ENCODE results near the gene BTBD19.
"Not testable (repeated sequence)": the region's sequence is repeated elsewhere in the genome, so short reads cannot be mapped to it uniquely, and the experiment has no call there.

BTBD19 gene

DNA sequence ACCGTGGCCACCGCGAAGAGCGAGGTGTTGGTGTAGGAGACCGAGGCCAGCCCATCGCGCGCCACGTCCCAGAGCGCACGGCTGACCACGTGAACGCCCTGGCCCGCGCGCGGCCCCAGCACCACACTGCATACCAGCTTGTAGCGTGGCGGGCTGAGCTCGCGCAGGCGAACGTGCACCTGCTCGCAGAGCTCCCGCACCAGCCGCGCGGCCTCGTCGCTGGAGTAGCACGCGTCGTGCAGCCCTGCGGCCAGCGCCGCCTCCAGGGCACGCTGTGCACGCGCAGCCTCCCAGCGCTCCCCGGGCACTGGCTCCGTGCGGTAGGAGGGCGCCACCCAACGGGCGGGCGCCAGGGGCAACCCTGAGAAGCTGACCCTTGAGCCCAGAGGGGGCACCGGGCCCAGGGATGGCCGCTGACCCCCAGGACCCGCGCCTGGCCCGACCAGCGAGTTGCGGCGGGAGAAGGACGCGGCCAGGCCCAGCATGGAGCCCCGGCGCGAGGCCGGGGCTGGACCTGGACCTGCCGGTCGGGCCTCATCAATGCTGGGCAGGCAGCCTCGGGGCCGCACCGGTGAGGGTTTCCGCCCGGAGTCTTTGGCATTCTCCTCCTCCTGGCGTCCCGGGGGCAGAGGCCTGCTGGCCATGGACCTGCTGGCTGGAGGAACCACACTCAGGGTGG is 2.2 kb upstream of the BTBD19 start:
- DNase-seq (ENCODE audit: low spot score), result no peak
- TF ChIP-seq, protein P1, sequence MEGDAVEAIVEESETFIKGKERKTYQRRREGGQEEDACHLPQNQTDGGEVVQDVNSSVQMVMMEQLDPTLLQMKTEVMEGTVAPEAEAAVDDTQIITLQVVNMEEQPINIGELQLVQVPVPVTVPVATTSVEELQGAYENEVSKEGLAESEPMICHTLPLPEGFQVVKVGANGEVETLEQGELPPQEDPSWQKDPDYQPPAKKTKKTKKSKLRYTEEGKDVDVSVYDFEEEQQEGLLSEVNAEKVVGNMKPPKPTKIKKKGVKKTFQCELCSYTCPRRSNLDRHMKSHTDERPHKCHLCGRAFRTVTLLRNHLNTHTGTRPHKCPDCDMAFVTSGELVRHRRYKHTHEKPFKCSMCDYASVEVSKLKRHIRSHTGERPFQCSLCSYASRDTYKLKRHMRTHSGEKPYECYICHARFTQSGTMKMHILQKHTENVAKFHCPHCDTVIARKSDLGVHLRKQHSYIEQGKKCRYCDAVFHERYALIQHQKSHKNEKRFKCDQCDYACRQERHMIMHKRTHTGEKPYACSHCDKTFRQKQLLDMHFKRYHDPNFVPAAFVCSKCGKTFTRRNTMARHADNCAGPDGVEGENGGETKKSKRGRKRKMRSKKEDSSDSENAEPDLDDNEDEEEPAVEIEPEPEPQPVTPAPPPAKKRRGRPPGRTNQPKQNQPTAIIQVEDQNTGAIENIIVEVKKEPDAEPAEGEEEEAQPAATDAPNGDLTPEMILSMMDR (IDR thresholded peaks at IDR 0.05; ENCODE audit: borderline replicate concordance, control extremely low read depth, extremely low read depth, insufficient read depth, missing control alignments), result no peak
- in situ Hi-C loops (cut with MboI; ENCODE audit: low sequenced_read_pairs, unreplicated experiment), result no loop called here

DNA sequence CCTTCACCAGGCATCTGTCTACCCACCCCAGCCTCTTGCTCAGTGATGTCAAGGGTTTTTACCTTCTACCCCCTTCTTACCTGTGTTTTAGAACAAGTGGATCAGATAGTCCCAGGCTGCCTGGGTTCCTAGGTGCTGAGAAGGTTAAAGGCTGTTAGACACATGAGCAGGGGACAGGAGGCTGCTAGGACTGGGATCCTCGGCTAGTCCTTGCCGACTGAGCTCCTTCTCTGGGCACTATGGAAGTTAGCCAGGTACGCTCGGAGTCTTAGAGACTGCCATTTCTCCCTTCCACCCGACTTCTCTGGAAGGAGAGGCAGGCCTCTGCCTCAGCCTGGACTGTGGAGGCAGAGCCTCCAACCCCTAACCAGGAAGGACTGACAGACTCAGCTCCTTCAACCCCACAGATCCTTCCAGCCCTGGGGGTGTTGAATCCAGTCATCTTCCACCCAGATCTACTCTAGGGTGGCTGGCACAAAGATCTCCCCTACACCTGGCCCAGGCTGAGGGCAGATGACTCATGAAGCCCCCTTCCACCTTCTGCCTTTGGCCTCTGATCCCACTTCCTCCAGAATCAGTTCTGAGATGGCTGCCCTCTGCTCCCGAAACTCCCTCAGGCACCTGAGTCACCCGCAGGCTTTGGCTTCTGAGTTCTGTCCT is 1.5 kb upstream of the BTBD19 start, which contains the start of gene DYNLT4:
DYNLT4 (minus strand) TSS at position 648 of the 660 bp plus-strand sequence. CDS start 683 bp downstream, outside the sequence.
- no peak for DNase-seq (ENCODE audit: low spot score)

DNA sequence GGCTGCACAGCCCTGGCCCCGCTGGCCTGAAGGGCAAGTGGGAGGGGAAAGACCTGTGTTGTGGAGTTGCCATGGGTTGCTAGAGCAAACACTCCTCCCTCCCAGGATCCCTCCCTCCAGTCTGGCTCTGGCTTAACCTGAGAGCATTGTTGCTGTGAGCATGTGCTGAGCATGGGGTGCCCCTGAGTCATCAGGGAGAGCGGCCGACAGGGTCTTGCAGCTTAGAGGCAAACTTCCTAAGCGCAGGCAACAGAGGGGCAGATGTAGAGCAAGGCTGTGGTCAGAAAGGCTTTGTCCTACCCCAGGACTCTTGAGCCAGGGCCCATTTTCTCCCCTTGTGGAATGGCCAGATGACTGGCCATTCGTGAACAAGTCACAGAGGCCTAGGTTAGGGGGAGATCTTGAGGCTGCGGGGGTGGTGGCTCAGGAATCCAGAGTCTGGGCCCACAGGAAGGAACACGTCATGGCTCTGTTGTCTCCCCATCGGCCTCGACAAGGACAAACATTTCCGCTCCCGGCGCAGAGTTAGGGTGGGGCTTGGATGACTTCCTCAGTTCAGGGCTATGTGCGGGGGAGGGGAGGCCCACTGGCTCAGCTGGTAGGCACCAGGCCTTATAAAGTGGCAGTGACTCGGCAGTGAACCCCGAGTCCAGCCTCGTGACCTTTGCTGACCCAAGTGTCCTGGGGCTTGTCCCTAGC is 810 bp upstream of the BTBD19 start:
- in situ Hi-C loops (cut with MboI; ENCODE audit: low sequenced_read_pairs, unreplicated experiment), result no loop called here
- DNase-seq (ENCODE audit: low spot score), result peak; percentile 80
- TF ChIP-seq, protein P1 (IDR thresholded peaks at IDR 0.05; ENCODE audit: borderline replicate concordance, control extremely low read depth, extremely low read depth, insufficient read depth, missing control alignments), result no peak

More for the DNA sequence above, 1.5 kb upstream of the BTBD19 start, which contains the start of gene DYNLT4:
- in situ Hi-C loops (cut with MboI; ENCODE audit: low sequenced_read_pairs, unreplicated experiment), result no loop called here
- TF ChIP-seq, protein P1 (IDR thresholded peaks at IDR 0.05; ENCODE audit: borderline replicate concordance, control extremely low read depth, extremely low read depth, insufficient read depth, missing control alignments), result no peak

DNA sequence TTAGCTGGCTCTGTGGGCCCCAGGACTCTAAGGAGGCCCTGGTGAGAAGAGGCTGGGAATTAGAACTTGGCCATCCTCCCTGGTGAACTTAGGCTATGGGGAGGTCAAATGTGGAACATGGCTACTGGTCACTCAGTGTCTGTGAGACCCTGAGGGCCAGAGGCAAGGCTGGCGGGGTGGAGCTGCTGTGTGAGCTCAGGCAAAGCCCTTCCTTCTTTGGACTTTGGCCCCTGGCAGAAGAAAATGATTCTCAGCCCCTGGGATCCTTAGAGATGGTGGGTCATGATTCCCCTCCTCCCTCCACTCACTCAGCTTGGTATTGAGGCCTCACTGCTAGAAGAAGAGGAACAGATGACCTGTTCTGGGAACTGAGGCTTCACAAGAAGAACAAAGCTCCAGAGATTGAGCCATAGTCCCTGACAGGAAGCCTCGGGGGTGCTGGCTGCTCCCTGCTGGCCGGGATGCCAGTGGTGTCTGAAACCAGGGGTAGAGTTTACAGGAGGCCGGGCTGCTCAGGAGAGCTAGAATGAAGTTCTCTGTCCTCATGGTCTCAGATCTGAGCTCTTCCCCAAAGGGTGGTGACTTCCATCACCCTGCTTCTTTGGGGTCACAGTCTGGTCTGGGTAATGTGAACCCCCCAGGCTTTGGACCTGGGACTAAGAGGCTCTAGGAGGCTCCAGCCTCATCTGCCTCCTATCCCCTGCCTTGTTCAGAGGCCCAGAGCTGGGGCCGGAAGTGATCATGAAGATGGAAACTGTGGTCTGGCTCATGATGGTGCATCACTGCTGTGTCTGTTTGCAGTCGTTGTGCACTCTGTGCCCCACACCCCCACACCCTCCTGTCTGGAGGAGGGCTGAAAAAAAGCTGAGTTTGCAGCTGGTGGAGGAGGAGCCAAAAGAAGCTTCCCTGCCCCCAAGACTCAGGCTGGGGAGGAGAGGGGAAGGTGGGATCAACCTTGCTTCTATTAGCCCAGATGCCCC is 905 bp downstream of the BTBD19 start:
- TF ChIP-seq, protein P1 (IDR thresholded peaks at IDR 0.05; ENCODE audit: borderline replicate concordance, control extremely low read depth, extremely low read depth, insufficient read depth, missing control alignments), result no peak
- in situ Hi-C loops (cut with MboI; ENCODE audit: low sequenced_read_pairs, unreplicated experiment), result no loop called here
- peak; percentile 81 for DNase-seq (ENCODE audit: low spot score)

DNA sequence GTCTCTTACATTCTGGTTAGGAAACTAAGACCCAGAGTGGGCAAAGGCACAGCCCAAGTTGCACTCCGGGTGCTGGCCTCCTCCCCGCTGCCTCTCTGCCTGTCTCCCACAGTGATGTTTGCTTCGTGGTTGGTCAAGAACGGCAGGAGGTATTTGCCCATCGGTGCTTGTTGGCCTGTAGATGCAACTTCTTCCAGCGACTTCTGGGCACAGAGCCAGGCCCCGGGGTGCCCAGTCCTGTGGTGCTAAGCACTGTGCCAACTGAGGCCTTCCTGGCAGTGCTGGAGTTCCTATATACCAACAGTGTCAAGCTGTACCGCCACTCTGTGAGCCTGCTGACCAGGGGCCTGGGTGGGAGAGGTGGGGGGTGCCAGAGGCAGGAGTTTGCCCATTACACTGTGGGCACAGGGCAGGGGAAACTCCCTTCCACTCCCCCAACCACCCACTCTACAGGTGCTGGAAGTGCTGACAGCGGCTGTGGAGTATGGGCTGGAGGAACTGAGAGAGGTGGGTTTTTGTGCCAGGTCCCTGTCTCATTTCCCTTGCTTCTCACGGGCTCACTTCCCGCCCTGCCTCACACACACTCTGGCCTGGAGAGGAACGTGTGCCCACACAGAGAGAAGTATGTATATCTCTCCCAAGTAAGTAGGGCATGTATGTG is 1.9 kb downstream of the BTBD19 start:
- in situ Hi-C loops (cut with MboI; ENCODE audit: low sequenced_read_pairs, unreplicated experiment), result no loop called here
- DNase-seq (ENCODE audit: low spot score), result no peak
- TF ChIP-seq, protein P1 (IDR thresholded peaks at IDR 0.05; ENCODE audit: borderline replicate concordance, control extremely low read depth, extremely low read depth, insufficient read depth, missing control alignments), result no peak

DNA sequence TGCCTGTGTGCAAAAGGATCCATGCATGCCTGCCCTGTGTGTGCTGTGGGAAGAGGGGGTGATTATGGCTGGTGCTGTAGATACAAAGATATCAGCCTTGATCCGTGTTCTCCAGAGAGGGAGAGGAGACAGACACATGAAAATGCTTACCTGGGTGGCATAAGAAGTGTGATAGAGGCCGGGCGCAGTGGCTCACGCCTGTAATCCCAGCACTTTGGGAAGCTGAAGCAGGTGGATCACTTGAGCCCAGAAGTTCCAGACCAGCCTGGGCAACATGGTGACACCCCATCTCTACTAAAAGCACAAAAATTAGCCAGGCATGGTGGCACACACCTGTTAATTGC is 2.4 kb downstream of the BTBD19 start:
- DNase-seq (ENCODE audit: low spot score); in situ Hi-C loops (cut with MboI; ENCODE audit: low sequenced_read_pairs, unreplicated experiment): not testable (repeated sequence)
